Raji (cell line): ENCODE results near the gene ZSCAN9.

Experiments used
- POLR2A ChIP-seq: IDR thresholded peaks from 2 replicates; pipeline ENCODE4 v1.6.1; 2011; ENCODE audit warnings: low read depth, low read length, control low read depth; ENCODE audit not compliant: insufficient read depth

Gene ZSCAN9

DNA sequence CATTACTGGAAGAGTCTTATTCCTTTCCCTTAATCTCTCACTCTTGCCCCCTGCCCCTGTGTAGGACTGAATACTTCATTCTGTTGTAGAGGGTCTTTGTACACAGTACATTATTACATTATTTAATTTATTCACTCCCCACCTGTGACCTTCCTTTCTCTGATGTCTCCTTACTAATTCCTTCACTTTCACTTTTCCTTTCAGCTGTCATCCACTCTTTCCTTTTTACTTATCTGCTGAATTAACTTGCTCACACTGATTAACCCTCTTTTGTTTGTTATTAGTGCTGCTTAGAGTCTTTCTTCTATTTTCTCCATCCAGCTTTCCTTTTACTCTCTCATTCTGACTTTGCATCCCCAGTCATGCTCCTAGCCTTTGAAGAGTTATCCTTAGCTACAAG is 49.8 kb downstream of the ZSCAN9 start:
- no peak for TF ChIP-seq POLR2A

DNA sequence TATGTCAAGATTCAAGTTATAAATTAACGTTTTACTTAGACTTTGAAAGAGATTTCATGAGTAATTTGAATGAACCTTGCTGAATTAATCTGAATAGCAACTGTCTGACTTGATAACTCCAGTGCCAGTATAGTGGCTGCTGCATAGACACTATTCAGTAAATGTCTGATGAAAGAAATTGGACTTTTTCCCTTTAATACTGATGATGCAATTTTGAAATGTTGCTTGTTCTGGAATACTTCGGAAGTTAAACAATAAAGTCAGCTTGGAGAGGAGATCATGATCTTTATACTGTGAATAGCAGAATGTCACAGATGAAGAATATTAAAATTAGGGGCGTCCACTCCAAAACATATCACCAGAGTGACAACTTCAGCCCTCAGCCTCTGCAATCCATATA is 52.7 kb downstream of the ZSCAN9 start:
- no peak for TF ChIP-seq POLR2A

DNA sequence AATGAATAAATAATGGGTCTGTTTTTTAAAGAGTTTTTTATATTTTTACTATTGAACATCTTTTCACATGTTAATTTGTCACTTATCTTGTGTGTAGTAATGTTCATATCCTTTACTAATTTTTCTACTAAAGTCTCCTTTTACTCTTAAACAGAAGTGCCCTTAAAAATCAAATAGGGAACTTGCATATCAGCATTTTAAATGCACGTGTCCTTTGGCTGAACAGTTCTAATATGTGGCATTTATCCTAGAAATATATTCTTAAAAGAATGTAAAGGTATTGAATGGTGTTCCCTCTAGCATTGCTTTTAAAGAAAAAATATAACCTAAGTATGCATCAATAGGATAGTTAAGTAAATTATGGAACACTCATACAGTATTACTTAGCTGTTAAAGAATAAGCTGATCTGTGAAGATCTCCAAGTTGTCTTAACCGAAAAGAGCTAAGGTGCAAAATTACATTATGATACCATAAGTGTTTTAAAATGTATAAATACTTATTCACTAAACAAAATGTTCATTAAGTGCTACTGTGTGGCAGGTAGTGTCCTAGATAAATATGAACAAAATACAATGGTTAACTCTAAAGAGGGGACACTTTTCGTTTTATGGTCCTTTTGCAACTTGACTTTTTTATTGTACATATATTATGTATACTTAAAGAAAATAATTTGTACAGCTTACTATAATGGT is 55.7 kb downstream of the ZSCAN9 start:
- no peak for TF ChIP-seq POLR2A

DNA sequence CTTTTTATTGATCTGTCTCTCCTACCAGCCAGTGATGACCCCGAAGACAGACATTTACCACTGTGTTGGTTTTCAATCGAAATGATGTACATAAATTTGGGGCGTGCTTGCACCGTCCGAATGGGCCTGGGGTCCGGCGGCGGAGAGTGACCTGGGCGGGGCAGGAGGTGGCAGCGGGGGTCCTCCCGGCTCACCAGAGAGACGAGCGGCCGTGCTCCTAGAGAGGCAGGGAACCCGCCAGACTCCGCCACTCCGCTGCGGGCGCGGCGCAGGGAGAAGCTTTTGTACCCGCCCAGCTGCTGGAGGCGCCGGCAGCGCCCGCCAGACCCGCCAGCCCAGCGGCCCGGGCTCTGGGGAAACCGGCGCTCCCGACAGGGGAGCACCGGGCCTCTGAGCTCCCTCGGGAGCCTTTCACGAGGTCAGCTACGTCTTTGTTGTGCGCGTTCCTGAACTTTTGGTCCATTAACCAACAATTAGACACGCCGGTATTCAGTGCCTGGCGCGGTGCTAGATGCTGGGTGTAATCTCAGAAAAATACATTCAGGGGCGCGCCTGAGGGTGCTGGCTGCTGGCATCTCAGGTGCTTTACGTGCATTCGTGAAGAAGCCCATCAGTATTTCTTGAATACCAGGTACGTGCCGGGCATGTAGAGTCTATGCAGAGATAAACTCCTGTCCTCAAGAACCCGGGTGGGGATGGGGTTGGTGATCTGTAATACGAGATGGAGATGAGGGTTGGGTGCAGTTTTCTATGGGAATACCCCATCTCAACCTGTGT is 56.4 kb downstream of the ZSCAN9 start, which contains the start of gene PGBD1:
Gene PGBD1, plus strand, starts transcription at position 285 of the 777 bp plus-strand sequence. CDS start 2,242 bp downstream, outside the sequence.
- TF ChIP-seq POLR2A: no peak

DNA sequence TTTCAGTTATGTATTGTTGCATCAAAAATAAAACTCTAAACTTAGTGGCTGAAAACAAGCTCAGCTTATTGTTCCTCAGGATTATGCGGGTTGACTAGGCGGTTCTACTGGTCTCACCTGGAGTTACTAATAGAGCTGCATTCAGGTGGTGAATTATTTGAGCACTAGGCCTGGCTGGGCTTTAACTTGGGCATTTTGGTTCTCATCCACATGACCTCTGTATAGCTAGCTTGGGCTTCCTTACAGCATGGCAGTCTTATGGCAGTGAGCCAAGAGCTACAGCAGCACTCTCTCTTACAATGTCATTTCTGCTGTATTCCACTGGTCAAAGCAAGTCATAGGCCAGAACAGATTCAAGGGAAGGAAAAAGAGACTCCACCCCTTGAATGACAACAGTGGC is 57.9 kb downstream of the ZSCAN9 start:
- TF ChIP-seq POLR2A: no peak
